ENCODE measurements around the gene ATF3. TPM values are rescaled to one million over a fixed set of nuclear protein-coding genes. Genes with fewer than 3 reads are reported as not detected.

The ATF3 gene
- total RNA-seq, 4 donors from 2014 or later = 1.8 to 42.6 (median 24.4) TPM

DNA sequence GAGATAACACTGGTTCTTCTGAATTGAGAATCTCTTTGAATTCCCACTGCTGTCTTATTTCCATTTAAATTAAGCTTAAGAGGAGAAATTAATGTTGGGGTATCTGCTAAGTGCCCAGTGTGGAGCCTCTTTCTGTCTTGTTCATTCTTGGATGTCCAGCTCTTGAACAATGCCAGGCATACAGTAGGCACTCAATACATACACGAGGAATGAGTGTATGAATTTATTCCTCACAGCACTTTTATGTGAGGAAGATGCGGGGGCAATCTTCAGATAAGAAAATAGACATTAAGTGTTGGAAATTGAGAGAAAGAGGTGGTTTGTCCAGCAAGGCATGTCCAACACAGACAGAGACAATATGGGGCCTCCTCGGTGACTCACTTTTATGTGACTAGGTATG, 11.8 kb upstream of the ATF3 start:
- no peaks in the 10 kb centered on the region for H3K36me3 ChIP-seq

DNA sequence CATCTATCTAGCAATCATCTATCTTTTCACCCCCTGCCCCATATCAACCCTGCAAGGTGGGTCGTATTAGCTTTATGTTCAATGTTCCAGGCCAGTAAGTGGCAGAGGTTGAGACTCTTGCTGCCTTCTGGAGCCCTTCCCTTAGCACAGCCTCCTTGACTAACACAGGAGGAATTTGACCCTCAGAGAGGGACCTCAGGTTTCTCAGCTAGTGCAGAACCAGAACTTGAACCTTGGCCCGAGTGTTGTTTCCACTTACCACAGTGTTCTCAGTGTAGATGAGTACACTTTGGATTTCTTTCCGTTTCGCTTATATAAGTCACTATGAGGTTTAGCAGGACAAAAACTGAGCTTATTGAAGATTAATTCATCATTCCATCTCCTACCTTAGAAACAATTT, 11.1 kb upstream of the ATF3 start:
- DNase-seq = no peak
- H3K4me3 ChIP-seq = no peak overlapping the region
- no peak overlapping the region for H3K27ac ChIP-seq
- no peaks in the 10 kb centered on the region for H3K4me1 ChIP-seq
- intact Hi-C loops (cut with DNase I; ENCODE audit: low total_unique reads) = no loop called here
- H3K27me3 ChIP-seq = no peaks in the 10 kb centered on the region
- H3K36me3 ChIP-seq = no peaks in the 10 kb centered on the region
- no peaks in the 10 kb centered on the region for H3K9me3 ChIP-seq
- TF ChIP-seq, protein P1, sequence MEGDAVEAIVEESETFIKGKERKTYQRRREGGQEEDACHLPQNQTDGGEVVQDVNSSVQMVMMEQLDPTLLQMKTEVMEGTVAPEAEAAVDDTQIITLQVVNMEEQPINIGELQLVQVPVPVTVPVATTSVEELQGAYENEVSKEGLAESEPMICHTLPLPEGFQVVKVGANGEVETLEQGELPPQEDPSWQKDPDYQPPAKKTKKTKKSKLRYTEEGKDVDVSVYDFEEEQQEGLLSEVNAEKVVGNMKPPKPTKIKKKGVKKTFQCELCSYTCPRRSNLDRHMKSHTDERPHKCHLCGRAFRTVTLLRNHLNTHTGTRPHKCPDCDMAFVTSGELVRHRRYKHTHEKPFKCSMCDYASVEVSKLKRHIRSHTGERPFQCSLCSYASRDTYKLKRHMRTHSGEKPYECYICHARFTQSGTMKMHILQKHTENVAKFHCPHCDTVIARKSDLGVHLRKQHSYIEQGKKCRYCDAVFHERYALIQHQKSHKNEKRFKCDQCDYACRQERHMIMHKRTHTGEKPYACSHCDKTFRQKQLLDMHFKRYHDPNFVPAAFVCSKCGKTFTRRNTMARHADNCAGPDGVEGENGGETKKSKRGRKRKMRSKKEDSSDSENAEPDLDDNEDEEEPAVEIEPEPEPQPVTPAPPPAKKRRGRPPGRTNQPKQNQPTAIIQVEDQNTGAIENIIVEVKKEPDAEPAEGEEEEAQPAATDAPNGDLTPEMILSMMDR (IDR thresholded peaks at IDR 0.05) = no peak
- TF ChIP-seq POLR2A (IDR thresholded peaks at IDR 0.05) = no peak

More for the DNA sequence above, 11.8 kb upstream of the ATF3 start:
- DNase-seq = no peak
- Histone ChIP-seq H3K27me3 (no peaks in the 10 kb centered on the region), H3K27ac (peak overlapping the region; percentile 56 to 74), H3K9me3 (no peaks in the 10 kb centered on the region), H3K4me1 (no peaks in the 10 kb centered on the region), H3K4me3 (no peak overlapping the region)
- no peak for TF ChIP-seq POLR2A (IDR thresholded peaks at IDR 0.05)
- TF ChIP-seq, protein P1 (IDR thresholded peaks at IDR 0.05) = no peak
- intact Hi-C loops (cut with DNase I; ENCODE audit: low total_unique reads) = no loop called here

DNA sequence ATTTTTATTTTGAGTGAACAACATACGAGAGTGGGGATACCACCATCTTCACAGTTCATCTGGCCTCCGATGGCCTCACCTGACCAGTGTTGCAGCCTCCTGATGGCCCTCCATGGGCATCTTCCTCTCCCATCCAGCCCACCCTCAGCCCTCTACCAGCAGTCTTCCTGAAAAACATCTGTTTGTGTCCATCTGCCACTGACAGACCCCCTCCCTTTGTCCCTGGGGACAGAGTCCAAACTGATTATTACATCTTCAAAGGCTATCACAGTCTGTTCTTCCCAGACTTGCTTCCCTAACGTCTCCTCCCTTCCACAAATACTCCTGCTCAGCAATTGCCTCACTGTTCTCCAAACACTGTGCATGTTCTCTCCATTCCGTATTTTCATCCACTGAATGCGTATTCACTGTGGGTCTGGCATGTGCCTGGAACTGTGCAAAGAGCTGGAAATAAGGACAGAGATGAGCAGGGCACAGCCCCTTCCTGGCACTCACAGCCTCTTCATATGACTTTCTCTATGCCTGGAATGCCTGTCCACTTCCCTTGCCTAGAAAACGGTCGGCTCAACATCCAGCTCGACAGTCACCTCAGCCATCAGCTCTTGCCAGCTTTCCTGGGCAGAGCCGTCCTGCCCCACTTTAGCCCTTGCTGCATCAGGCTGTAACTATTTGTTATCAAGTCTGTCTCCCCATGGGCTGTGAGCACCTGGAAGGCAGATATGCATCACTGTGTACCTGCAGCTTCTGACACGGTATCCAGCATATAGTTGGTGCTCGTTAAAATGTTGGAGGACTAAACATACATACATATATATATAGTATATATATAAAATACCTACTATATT, 8.3 kb upstream of the ATF3 start:
- no peak overlapping the region for H3K27ac ChIP-seq
- H3K36me3 ChIP-seq = no peaks in the 10 kb centered on the region
- no peaks in the 10 kb centered on the region for H3K27me3 ChIP-seq
- no peaks in the 10 kb centered on the region for H3K9me3 ChIP-seq
- no peaks in the 10 kb centered on the region for H3K4me1 ChIP-seq
- no peak for TF ChIP-seq POLR2A (IDR thresholded peaks at IDR 0.05)
- TF ChIP-seq, protein P1 (IDR thresholded peaks at IDR 0.05) = no peak
- intact Hi-C loops (cut with DNase I; ENCODE audit: low total_unique reads) = no loop called here
- no peak for DNase-seq
- no peak overlapping the region for H3K4me3 ChIP-seq

DNA sequence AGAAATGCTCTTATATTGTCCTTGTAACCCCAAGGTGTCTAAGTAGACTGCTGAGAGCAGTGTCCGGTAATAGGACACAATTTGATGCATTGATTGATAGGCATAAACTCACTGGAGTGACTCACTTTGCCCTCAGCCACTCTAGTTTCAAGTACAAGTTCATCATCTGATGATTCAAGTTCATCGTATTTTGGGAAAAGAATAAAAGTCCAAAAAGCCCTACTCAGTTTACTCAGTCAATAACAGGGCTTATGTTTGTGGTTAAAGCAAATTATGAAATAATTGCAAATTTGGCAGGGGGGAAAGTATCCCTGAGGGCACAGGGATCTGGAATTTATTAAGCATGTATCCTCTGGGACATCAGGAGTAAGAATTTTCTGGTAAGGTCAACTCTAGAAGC, 7.6 kb upstream of the ATF3 start:
- no peak overlapping the region for H3K27ac ChIP-seq
- H3K4me3 ChIP-seq = no peak overlapping the region
- no peaks in the 10 kb centered on the region for H3K36me3 ChIP-seq
- H3K4me1 ChIP-seq = no peaks in the 10 kb centered on the region
- H3K9me3 ChIP-seq = no peaks in the 10 kb centered on the region
- intact Hi-C loops (cut with DNase I; ENCODE audit: low total_unique reads) = no loop called here
- DNase-seq = no peak
- H3K27me3 ChIP-seq = no peaks in the 10 kb centered on the region
- TF ChIP-seq POLR2A (IDR thresholded peaks at IDR 0.05) = no peak
- TF ChIP-seq, protein P1 (IDR thresholded peaks at IDR 0.05) = no peak

DNA sequence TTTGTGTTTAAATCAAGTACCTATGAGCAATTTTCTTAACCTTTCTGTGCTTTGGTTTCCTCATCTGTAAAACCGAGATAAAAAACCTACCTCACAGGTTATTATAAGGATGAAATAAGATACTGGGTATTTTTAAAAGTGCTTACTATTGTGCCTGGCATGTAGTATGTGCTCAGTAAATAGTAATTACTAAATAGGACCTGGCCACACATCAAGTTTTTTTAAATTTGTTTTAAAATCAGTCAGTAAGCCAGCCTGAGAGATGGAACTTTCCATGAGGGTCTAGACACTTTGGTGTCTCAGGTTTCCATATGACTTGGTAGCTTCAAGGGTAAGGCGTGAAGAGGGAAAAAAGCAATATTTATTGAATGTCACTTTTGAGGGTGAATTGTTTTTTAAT, 7.0 kb upstream of the ATF3 start:
- DNase-seq = no peak
- no peak for TF ChIP-seq POLR2A (IDR thresholded peaks at IDR 0.05)
- TF ChIP-seq, protein P1 (IDR thresholded peaks at IDR 0.05) = no peak
- H3K4me1 ChIP-seq = peaks cover 0 to 2% of the 10 kb centered on the region in 2 donors
- H3K36me3 ChIP-seq = no peaks in the 10 kb centered on the region
- H3K4me3 ChIP-seq = no peak overlapping the region
- H3K27ac ChIP-seq = no peak overlapping the region
- H3K27me3 ChIP-seq = no peaks in the 10 kb centered on the region
- H3K9me3 ChIP-seq = no peaks in the 10 kb centered on the region
- intact Hi-C loops (cut with DNase I; ENCODE audit: low total_unique reads) = no loop called here

Measured in uterus (tissue), 4 donors.